GOT3 (cell line): Measurements from ENCODE around the gene CDH11.

Source experiments
- DNase-seq: peaks from one replicate; lab custom pipeline; 2025; ENCODE audit warnings: mixed read lengths; lab: John Stamatoyannopoulos, UW

CDH11 gene

DNA sequence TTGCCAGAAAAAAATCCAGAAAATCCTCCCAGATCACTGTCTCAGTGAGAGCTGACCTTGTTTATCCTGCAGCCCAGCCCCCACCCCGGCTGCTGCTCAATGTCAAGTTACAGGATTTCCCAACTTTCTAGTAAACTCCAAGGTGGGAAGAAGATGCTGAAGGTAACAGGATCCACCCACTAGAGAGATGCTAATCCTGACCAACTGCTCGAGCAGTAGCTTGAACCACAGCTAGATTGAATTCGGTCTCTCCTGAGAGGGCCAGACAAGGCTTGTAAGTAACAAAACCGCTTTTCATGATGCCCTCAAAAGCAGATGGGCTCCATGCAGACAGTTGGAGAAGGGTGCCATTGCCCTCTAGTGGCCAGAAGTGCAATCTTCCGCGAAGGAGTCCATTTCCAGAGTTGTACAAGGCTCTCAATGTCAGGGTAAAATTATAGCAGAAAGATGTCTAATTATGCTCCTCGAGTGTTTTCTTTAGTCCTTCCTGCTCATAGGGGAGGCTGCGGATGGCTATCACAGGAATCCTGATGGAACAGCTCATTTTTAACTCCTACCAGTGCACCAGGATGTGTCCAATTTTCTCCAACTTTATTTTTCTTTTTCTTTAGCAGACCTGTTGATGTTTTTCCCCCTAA, 3.9 kb downstream of the CDH11 start:
- peak; percentile 52 for DNase-seq

DNA sequence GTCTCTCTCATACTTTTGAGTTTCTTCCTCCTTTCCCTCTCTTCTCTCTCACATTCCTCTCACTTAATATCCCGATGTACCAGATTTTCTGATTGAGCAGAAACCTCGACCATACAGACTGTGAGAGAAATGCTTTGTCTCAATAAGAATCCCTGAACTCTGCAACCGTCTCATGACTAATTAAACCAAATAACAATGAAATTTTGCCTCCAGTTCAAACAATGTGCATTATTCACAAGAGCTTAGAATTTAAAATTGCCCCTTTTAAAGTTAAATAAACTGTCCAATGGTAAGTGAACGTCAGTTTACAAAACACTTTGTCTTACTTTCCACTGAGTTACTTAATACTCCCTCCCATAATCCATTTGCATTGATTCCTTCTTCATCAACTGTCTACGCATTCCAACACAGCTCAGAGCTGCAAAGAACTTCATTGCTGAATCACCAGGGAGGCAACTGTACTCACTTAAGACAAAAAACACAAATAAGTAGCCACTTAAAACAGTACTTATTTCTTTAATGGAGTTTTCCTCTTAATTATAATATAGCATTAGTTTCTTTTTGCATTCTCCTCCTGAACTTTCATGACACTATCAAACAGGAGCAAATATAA, 4.9 kb downstream of the CDH11 start:
- DNase-seq = no peak

DNA sequence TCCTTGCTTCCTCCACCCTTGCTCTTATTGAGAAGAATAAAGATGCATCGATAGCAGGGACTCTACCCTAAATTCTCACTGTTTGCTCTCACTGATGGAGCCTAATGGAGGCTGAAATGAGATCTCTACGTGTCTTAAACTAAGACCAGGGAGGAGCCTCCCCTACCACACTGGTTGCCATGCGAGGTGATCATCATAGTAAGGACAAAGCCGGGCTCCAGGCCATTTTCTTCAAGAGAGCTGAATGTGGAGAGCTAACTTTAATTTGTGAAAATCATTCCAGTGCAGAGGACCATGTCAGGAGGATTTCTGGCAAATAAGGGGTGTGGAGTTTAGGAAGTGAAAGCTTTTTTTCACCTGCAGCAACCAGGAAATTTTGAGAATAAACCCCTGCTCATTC, 5.6 kb downstream of the CDH11 start:
- no peak for DNase-seq

DNA sequence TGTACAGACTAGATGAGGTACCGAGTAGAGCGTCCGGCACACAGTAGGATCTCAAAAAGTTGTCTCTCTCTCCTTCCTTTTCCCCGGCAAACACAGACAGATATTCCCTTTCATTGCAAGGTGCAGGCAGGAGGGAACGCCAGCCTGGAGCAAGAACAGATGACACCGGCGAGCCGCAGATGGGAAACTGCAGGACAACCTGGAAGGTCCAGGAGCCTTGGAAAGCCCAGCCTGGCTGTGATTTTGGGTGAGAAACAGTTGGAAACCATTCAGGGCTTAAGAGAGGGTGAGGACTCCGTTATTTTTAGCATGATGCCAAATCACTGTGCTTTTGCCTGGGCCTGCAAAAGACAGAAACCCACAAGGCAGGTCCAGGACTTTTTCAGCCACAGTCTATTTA, 7.3 kb downstream of the CDH11 start:
- no peak for DNase-seq

DNA sequence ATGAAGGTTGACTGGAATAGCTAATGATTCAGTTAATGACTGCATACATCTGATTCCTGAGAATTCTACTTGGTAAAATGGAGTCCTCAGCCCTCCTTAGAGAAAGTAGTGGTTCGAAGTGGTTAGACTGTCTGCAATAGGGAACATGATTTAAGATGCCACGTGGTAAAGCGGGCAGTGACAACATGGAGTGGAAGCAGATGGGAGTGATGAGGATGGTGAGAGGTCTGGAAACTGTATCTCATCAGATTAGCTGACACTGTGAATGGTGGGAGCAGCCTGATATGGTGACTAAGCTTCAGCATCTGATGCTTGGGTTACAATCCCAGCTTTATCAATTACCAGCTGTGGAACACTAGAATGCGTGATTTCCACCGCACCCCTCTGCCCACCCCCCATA, 8.4 kb downstream of the CDH11 start:
- DNase-seq = no peak

DNA sequence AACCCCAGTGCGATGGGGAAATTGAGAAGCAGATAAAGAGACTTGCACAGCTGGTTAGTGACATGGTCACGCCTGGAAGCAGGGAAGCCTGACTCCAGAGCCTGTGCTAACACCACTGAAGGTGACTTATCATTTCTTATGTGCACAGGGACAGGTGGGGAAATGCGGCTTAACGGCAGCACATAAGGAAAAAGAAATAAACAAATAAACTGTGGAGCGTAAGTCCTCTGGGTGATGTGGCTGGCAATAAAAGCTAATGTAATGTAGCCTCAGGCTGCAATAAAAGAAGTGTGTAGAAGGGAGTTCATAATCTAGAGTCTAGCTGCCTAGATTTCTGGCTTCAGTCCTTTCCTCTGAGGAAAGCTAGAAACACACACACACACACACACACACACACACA, 10.6 kb downstream of the CDH11 start:
- DNase-seq = no peak

DNA sequence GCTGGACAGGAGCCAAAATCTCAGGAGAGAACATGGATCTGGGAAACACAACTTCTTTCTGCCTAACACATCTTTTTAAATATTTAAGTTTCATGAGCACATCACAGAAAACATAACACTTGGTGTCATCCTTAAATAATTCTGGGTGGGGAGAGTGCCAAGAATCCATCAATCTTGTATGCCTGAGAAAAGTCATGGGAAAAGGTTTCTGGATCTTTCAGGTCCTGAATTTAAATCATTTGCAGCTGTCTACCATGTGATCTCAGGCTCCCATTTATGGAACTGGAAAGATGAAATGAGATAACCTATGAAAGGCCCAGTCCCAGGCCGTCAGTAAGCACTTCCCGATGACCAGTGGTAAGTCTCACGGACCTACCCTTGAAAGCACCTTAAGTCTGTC, 15.1 kb downstream of the CDH11 start:
- DNase-seq = no peak

DNA sequence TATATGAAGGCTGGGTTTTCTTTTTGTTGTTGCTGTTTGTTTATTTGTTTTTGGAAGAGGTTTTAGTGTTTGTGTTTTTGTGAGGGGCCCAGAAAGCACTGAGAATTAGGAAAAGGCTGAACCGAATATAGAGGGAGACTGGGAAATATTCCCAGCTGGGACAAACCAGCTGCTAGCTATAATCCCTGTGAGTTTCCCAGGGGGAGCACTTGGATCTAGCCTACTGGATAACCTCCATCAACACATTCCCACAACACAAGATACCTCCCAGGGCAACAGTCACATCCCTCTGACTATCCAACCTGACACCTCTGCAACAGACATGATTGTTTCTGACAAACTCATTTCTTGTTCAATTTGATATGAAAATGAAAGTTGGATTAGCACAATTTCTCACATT, 16.7 kb downstream of the CDH11 start:
- DNase-seq = no peak

DNA sequence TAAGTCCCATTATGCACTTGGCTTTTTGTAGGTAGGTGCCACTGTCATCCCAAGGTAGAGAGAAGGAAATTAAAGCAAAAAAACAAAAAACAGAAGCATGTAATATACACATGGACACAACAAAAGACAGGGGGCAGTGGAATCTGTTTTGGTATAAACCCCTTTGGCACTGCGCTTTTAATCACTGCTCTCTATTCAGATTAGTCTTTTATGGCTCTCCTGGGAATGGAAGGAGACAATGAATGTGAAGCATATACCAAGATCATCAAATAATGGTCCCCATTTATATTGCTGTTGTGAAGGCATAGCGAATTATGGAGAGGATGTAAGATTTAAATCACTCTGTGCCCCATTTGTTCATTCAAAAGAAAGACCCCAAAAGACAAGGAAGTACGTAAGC, 17.4 kb downstream of the CDH11 start:
- no peak for DNase-seq

DNA sequence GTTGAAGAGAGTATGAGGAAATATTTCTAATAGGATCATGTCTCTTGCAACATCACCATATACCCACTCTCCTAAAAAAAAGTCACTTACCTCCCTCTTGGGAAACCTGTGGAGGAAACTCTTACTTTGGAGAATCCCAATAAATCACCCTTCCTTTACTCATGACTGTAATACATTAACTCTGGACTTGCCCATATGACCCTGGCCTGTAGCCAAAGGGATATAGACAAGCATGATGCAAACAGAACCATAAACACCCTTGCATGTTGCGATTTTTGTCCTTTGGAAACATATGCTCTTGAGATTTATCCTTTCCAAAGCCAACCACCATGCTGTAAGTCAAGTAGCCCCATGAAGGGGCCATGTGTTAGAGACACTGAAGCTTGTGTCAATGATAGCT, 19.5 kb downstream of the CDH11 start:
- DNase-seq = no peak

DNA sequence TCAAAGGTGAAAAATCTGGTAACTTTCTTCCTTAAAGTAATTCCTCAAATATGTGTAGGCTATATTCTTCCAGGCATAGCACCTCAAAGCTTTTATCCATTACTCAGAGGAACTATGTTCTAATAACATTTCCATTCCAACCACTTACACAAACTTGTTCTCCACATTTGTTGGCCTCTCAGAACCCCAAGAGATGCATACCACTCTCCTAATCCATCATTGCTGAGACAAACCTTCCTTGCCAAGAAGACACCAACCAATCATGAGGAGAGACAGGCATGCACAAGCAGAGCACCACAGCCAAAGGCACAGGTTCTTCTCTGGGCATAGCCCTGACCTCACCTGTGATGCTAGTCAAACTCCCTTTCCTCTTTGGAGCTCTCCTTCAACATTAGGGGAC, 20.9 kb downstream of the CDH11 start:
- no peak for DNase-seq

DNA sequence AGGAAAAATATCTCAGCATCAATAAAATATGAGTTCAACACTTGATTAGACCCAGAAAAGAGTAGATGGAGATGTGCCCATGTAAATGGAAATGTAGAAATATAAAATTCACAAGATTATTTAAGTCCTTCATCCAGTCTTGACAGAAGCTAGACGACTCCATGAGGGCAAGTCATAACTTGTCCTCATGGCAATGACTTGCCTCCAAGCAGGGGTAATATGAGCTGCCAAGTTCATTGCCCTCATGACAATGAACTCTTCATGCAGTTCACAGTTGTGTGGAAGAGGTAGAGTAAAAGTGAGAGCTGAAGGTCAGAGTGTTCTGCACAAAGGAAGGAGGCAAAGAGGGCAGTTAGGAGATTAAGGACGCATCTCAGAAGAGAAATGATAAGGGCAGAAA, 22.3 kb downstream of the CDH11 start:
- DNase-seq = no peak

DNA sequence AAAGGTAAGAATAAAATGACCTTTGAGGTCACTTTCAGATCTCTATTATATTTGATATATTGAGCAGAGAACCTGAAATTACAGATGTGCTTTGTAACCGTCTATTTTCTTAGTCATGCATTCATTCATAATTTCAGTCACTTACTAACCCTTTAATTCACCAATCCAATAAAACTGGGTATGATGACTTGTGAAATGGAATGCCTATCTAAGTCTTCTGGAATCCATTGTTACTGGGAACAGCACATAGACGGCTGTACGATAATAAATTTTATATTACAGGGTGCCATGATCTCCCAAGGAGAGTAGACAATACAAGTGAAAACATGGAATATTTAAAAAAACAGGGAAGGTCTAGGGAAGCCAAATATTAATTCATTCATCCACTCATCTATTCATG, 22.9 kb downstream of the CDH11 start:
- DNase-seq = no peak

DNA sequence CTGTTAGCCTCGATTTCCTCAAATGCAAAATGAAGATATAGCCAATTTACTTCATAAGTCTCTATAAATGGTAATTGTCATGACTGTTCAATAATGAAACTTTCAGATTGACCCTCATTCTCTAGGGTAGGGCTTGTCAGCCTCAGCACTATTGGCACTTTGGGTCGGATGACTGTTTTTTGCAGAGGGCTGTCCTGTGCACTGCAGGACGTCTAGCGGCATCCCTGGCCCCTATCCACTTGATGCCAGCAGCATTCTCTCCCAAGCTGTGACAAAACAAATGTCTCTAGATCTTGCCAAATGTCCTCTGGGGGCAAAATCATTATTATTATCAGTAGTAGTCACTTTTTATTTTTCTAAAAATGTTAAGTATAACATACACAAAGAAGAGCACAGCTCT, 24.6 kb downstream of the CDH11 start:
- no peak for DNase-seq

DNA sequence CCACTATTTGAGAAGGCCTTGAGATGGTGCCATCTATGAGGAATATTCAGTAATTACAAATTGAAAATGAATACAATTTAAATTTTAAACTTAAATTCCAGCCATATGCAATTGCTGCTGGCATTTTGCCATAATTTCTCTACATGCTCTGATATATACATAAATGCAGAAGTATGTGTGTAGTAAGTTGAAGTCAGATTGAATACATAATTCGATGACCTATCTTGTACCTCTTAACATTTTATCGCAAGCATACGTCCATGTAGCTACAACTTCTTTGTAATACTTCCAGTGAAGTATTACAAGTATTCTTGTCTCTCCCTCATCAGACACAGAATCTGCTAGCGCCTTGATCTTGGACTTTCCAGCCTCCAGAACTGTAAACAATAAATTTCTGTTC, 26.0 kb downstream of the CDH11 start:
- DNase-seq = no peak

DNA sequence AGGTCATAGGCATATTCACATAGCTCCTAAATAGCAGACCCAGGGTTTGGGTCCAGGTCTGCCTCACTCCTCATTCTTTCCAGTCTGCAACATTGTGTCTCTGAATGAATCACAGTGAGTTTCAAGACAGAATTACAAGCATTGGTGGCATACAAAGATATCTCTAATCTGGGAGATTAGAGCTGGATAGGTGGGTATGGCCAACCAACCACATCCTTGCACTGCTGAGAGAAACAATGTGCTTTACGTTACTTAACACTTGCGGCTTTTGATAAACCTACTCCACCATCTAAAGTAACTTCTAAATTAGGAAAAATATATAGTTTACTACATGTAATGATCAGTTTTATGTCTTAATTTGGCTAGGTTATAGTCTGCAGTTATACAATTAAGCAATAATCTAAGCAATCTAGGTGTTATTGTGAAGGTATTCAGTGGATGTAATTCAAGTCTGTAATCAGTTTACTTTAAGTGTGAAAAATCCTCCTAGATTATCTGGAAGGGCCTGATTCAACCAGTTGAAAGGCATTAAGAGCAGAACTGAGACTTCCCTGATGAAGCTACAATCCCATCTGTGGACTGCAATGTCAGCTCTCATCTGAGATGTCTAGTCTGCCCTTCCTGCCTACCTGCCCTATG, 26.7 kb downstream of the CDH11 start:
- DNase-seq = no peak

DNA sequence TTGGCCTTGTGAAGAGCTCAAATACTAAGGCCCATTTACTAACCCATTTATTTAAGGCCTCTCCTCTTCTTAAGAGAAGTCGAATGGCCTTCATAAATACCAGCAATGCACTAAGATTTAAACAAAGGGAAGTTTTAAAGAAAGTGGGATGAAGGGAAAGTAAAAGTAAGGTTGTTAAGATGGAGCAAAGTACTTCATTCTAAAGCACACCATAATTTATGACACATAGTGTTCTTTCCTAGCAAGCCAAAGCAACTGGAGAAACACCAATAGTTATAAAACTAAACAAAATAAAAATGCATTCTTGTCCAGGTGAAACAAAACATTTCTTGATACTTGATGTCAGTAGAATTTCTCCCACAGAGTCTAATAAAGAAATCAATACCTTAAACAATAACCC, 27.9 kb downstream of the CDH11 start:
- DNase-seq = no peak

DNA sequence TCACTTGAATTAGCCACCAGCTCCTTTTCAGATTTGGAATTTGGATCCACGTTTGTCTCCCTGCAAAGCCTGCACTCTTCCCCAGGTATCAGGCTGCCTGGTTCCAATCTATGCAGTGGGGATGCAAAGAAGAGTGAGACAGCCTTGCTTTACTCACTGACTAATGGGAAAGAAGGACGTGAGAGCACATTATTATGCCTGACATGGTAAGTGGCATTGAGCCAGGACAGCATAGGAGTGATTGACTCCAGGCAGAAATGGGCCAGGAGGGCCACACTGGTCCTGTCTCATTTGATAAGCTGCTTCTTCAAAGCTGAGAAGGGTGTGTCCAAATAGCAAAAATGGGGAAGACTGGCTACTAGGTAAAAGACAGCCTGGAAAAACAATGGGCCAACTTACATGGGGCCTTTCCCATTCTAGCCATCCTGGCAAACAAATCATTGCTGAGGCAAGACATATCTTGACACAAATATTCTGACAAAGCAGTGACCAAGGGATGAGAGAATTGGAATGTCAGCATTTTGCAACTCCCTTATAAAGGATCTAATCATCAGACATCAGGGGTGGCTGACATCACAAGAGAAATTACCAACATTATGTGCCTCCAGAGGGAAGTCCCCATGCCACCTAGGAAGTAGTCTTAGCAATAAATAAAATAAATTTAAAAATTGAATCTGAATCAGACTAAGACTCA, 38.6 kb downstream of the CDH11 start:
- DNase-seq = no peak

DNA sequence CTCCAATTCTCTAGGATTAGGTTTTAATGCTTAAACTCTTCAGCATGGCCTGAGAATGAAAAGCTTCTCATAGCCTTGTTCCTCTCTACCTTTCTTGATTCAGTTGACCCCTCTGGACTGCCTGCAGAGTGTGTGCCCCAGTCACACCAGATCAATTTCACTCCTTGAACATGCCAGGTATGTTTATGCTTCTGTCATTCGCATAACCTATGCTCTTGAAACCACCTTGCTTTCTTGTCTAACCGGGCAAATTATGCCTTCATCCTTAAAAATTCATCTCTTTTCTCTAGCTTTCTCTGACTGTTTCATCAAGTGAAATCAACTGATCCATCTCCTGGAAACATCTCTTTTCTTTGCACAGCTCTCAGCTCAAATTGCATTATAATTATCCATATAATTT, 42.3 kb downstream of the CDH11 start:
- no peak for DNase-seq

DNA sequence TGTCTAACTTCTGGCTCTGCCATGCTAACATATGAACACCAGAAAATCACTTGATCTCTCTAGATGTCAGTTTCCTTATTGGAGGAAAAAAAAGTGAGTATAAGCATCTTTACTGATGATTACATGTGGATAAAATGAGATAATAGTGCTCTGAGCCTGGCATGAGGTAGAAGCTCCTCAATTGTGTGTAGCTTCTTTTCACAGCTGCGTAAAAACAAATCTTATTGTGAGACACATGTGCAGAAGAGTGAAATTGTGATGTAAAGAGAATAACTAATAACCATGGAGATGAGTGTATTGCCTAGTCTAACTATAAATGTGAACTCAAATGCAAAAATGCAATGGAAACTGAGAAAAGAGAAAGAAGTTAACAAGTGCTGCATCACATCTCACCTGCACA, 44.7 kb downstream of the CDH11 start:
- DNase-seq = no peak

DNA sequence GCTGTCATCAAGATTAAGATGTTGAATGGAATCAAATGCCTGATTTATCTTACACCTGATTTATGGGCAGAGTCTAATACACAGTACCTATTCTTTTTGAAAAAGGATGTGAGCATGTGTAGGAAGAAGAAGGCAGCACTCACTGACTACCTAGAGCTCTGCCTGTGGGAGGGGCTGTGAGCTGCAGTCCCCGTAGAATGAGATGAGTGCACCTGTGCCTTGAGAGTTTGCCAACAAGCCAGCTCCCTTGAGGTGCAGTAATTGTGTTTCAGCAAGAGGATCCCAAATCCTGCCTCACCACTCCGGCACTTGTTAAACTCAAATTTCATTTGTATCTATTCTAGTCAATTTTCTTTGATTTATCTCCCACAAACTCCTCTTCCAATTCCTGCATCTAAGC, 46.0 kb downstream of the CDH11 start:
- no peak for DNase-seq

DNA sequence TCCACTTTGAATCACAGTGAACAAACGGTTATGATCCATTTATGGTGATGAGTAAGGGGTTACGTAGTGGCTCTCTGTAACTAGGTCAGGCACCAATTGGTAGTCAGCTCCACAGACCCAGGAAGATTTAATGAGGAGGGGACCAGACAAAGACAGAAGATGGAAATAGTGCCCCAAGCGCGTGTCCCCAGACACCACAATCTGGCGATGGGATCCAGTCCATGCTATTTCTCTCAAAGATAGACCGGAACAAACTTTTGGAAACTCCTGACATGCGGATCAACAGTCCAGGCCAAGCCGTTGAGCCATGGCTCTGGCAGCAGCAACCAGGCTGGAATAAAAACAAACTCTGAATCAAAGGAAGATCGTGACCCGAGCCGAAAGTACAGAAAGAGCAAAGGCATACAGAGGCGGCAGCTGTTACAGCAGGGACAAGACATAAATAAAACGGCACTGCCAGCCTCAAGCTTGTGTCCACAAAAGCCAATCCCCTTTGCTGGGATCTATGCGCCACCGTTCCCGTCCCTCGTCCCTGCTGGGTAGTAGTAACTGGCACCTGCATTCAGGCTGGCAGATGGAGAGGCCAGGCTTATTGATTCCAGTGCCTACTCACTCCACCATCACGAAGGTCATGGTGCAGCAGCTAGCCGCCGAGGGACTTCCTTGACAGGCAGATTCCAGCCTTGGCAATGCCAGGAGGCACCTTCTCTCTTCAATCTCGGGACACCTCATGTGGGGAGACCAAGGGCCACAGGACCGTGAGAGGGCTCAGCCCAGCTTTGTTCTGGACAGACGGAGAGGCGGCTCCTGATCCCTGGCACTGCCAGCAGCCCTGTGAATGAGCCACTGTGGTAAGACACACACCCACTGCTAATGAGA, 50.2 kb downstream of the CDH11 start:
- DNase-seq = no peak
